Upper lobe of left lung (tissue), 4 donors: ENCODE results near the gene SLC14A1.

Source experiments
- POLR2AphosphoS5 ChIP-seq, 2 donors: sonication (generic); formaldehyde crosslinking; IDR thresholded peaks; one replicate each; pipeline ENCODE4 v1.5.1; 2017; ENCODE audit warnings: antibody characterized with exemption in 2 of 2
- TF ChIP-seq, protein P1 (sequence below), 6 experiments: fragments of 450-650 bp in 4 of 6; fragments of 200-600 bp in 2 of 6; sonication (generic) in 2 of 6; IDR thresholded peaks; one replicate each; pipeline ENCODE4 v1.5.1; 2016 to 2019; ENCODE audit warnings: antibody characterized with exemption in 6 of 6

GRCh38 chr18:45793264-45793965, 69.4 kb downstream of the SLC14A1 start:
- TF ChIP-seq, protein P1, sequence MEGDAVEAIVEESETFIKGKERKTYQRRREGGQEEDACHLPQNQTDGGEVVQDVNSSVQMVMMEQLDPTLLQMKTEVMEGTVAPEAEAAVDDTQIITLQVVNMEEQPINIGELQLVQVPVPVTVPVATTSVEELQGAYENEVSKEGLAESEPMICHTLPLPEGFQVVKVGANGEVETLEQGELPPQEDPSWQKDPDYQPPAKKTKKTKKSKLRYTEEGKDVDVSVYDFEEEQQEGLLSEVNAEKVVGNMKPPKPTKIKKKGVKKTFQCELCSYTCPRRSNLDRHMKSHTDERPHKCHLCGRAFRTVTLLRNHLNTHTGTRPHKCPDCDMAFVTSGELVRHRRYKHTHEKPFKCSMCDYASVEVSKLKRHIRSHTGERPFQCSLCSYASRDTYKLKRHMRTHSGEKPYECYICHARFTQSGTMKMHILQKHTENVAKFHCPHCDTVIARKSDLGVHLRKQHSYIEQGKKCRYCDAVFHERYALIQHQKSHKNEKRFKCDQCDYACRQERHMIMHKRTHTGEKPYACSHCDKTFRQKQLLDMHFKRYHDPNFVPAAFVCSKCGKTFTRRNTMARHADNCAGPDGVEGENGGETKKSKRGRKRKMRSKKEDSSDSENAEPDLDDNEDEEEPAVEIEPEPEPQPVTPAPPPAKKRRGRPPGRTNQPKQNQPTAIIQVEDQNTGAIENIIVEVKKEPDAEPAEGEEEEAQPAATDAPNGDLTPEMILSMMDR (IDR thresholded peaks at IDR 0.05), result no peak
- TF ChIP-seq POLR2AphosphoS5 (IDR thresholded peaks at IDR 0.05), result no peak
